Keratinocyte (primary cell): Measurements from ENCODE around the gene NEK6. TPM values are rescaled to one million over a fixed set of nuclear protein-coding genes. Genes with fewer than 3 reads are reported as not detected.

Experiments
- DNase-seq: peaks from one replicate; pipeline ENCODE4 v3.0.0-alpha.2; 2011; ENCODE audit warnings: low read depth, missing footprints, low spot score
- FAIRE-seq: peaks from 2 replicates; lab custom pipeline; 2011; peaks lifted over from hg19 to GRCh38; lab: Jason Lieb, UNC
- H2AFZ ChIP-seq: 2 replicates; pipeline ENCODE4 v1.6.0; 2012; ENCODE audit warnings: low read length, control low read depth, inconsistent platforms; ENCODE audit not compliant: control insufficient read depth
- H3K27ac ChIP-seq: 2 replicates; pipeline ENCODE4 v1.5.1; 2011; ENCODE audit warnings: low read length; ENCODE audit not compliant: control insufficient read depth, insufficient read depth
- H3K27me3 ChIP-seq: 3 replicates; pipeline ENCODE4 v1.6.0; 2011; ENCODE audit warnings: low read length; ENCODE audit not compliant: control insufficient read depth, insufficient read depth; ENCODE audit errors: extremely low read depth
- H3K36me3 ChIP-seq, 2 experiments: 2 replicates in 1 of 2; 3 replicates in 1 of 2; pipeline ENCODE4 v1.5.1; 2011; ENCODE audit warnings: low read length in 2 of 2, mild to moderate bottlenecking in 1 of 2; ENCODE audit not compliant: control insufficient read depth in 2 of 2, insufficient read depth in 2 of 2; ENCODE audit errors: extremely low read depth in 1 of 2
- H3K4me1 ChIP-seq: 3 replicates; pipeline ENCODE4 v1.5.1; 2011; ENCODE audit warnings: low read length; ENCODE audit not compliant: control insufficient read depth, insufficient read depth; ENCODE audit errors: extremely low read depth
- H3K4me2 ChIP-seq: 3 replicates; pipeline ENCODE4 v1.6.0; 2011; ENCODE audit warnings: low read depth, low read length; ENCODE audit not compliant: control insufficient read depth, insufficient read depth; ENCODE audit errors: extremely low read depth
- H3K4me3 ChIP-seq, 3 experiments: fragments of 200-600 bp in 1 of 3; sonication (generic) in 1 of 3; 2 replicates in 2 of 3; 3 replicates in 1 of 3; pipeline ENCODE4 v1.5.1; 2011 to 2016; ENCODE audit warnings: low read length in 3 of 3, mild to moderate bottlenecking in 3 of 3, control low read depth in 2 of 3, inconsistent platforms in 1 of 3, low read depth in 1 of 3, mixed read lengths in 1 of 3, mixed run types in 1 of 3, moderate library complexity in 1 of 3; ENCODE audit not compliant: control insufficient read depth in 2 of 3, insufficient read depth in 2 of 3; ENCODE audit errors: extremely low read depth in 1 of 3
- H3K79me2 ChIP-seq: 2 replicates; pipeline ENCODE4 v1.6.0; 2012; ENCODE audit warnings: low read length; ENCODE audit not compliant: control insufficient read depth, insufficient read depth
- H3K9ac ChIP-seq: 3 replicates; pipeline ENCODE4 v1.6.0; 2011; ENCODE audit warnings: low read length; ENCODE audit not compliant: control insufficient read depth, insufficient read depth; ENCODE audit errors: extremely low read depth
- H3K9me1 ChIP-seq: 3 replicates; pipeline ENCODE4 v1.6.0; 2011; ENCODE audit warnings: low read length; ENCODE audit not compliant: control insufficient read depth, insufficient read depth; ENCODE audit errors: extremely low read depth
- H3K9me3 ChIP-seq: 2 replicates; pipeline ENCODE4 v1.5.1; 2012; ENCODE audit warnings: low read depth, low read length; ENCODE audit not compliant: control insufficient read depth
- H4K20me1 ChIP-seq: 3 replicates; pipeline ENCODE4 v1.6.0; 2011; ENCODE audit warnings: low read length; ENCODE audit not compliant: control insufficient read depth, insufficient read depth; ENCODE audit errors: extremely low read depth
- CTCF ChIP-seq, 3 experiments: IDR thresholded peaks in 1 of 3; conservative IDR thresholded peaks in 1 of 3; optimal IDR thresholded peaks in 1 of 3; 2 replicates in 2 of 3; 3 replicates in 1 of 3; pipeline versions ENCODE3 to v1.5.1; 2011; ENCODE audit warnings: low read length in 3 of 3, mild to moderate bottlenecking in 3 of 3, moderate library complexity in 2 of 3, control low read depth in 1 of 3, inconsistent platforms in 1 of 3; ENCODE audit not compliant: insufficient read depth in 2 of 3; ENCODE audit errors: extremely low read depth in 1 of 3
- EZH2 ChIP-seq: IDR thresholded peaks from one replicate; pipeline ENCODE4 v1.6.1; 2012; ENCODE audit warnings: inconsistent platforms, mild to moderate bottlenecking, low read length, moderate library complexity
- dilution Hi-C: fragments of 300-500 bp; cut with MboI; formaldehyde crosslinking; loops from one replicate; pipeline ENCODE4 v1.7.0; 2020; ENCODE audit warnings: low sequenced_read_pairs; ENCODE audit not compliant: extremely low pct_ligation_motif_present
- polyA plus RNA-seq, 5 experiments: library from polyadenylated mRNA; depleted of rRNA in 3 of 5; stranded (reverse) in 3 of 5; stranded (forward) in 1 of 5; unstranded in 1 of 5; fragments of >200 nt; gene quantifications; 1 replicate in 1 of 5; 2 replicates in 3 of 5; 3 replicates in 1 of 5; pipeline versions ENCODE4 v1.2.1 to v1.2.3, GENCODE V29; 2011 to 2012; ENCODE audit warnings: missing spikeins in 2 of 5, low read depth in 1 of 5, low replicate concordance in 1 of 5

The NEK6 gene
- polyA plus RNA-seq, 1 donor (not counting 4 experiments of a cell fraction or from before 2014, with no cell fraction given): 56.4 TPM

- dilution Hi-C loops: no loop called here
- H3K27me3 ChIP-seq: no peaks in the 10 kb centered on the region
- H3K79me2 ChIP-seq: peaks cover 95% of the 10 kb centered on the region
- H3K9me3 ChIP-seq: no peaks in the 10 kb centered on the region
- H3K9me1 ChIP-seq: no peaks in the 10 kb centered on the region
- no peak overlapping the region for H3K4me3 ChIP-seq
- H3K9ac ChIP-seq: no peak overlapping the region
- H2AFZ ChIP-seq: no peak overlapping the region
- peaks cover 8 to 28% of the 10 kb centered on the region in 2 experiments for H3K36me3 ChIP-seq
- FAIRE-seq (no peak), DNase-seq (no peak)
- no peaks in the 10 kb centered on the region for H3K4me1 ChIP-seq
- peaks cover 57% of the 10 kb centered on the region for H4K20me1 ChIP-seq
- no peak overlapping the region for H3K27ac ChIP-seq
- no peak for TF ChIP-seq EZH2
- TF ChIP-seq CTCF (optimal IDR thresholded peaks at IDR 0.05 in 1 of 3, IDR thresholded peaks at IDR 0.05 in 1 of 3, conservative IDR thresholded peaks at IDR 0.05 in 1 of 3; ENCODE audit: extremely low read depth in 1 of 3, insufficient read depth in 2 of 3, low read length in 3 of 3): no peak
- H3K4me2 ChIP-seq: no peak overlapping the region
Measured at GRCh38 chr9:124361128-124361527, 103.4 kb downstream of the NEK6 start.

GRCh38 chr9:124363326-124364096, 105.8 kb downstream of the NEK6 start:
- Histone ChIP-seq H4K20me1 (peaks cover 60% of the 10 kb centered on the region), H3K27me3 (no peaks in the 10 kb centered on the region), H3K9me3 (no peaks in the 10 kb centered on the region), H3K27ac (no peak overlapping the region), H3K4me2 (no peak overlapping the region), H3K4me1 (peaks cover 9% of the 10 kb centered on the region), H3K4me3 (no peak overlapping the region), H3K9ac (no peak overlapping the region), H3K36me3 (peaks cover 12 to 24% of the 10 kb centered on the region in 2 experiments), H2AFZ (no peak overlapping the region), H3K9me1 (peaks cover 2% of the 10 kb centered on the region), H3K79me2 (peaks cover 93% of the 10 kb centered on the region)
- DNase-seq (no peak), FAIRE-seq (no peak)
- TF ChIP-seq EZH2: no peak
- no peak for TF ChIP-seq CTCF (optimal IDR thresholded peaks at IDR 0.05 in 1 of 3, IDR thresholded peaks at IDR 0.05 in 1 of 3, conservative IDR thresholded peaks at IDR 0.05 in 1 of 3; ENCODE audit: extremely low read depth in 1 of 3, insufficient read depth in 2 of 3, low read length in 3 of 3)
- dilution Hi-C loops: no loop called here
